ENCODE results near the gene COL23A1. TPM values are rescaled to one million over a fixed set of nuclear protein-coding genes. Genes with fewer than 3 reads are reported as not detected.

COL23A1 gene
- total and polyA plus RNA-seq, 8 donors: 0.52 to 9.5 (median 7.5) TPM

GRCh38 chr5:178218237-178218776 is 371.9 kb downstream of the COL23A1 start:
- Histone ChIP-seq H3K4me3 (no peak overlapping the region), H3K4me1 (peaks cover 0 to 55% of the 10 kb centered on the region in 2 donors), H3K9me3 (no peaks in the 10 kb centered on the region), H3K36me3 (peaks cover 0 to 92% of the 10 kb centered on the region in 2 donors), H3K27ac (no peak overlapping the region), H3K27me3 (no peaks in the 10 kb centered on the region)
- no peak for DNase-seq
- intact Hi-C loops (cut with DNase I): no loop called here
- ATAC-seq: no peak
- no peak for TF ChIP-seq CTCF (IDR thresholded peaks at IDR 0.05)

DNA sequence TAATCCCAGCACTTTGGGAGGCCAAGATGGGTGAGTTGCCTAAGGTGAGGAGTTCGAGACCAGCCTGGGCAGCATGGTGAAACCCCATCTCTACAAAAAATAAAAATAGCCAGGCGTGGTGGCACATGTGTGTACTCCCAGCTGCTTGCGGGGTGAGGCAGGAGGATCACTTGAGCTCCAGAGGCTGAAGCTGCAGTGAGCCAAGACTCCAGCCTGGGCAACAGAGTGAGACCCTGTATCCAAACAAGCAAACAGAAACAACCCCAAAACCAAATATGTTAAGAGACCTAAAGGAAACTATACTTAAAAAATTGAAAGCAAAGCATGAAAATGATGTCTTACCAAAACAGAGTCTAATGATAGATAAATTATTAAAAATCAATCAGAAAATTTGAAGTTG is 373.4 kb downstream of the COL23A1 start:
- Histone ChIP-seq H3K27ac (peak overlapping the region in 1 of 2 donors; percentile 75), H3K9me3 (no peaks in the 10 kb centered on the region), H3K27me3 (no peaks in the 10 kb centered on the region), H3K4me1 (peaks cover 0 to 50% of the 10 kb centered on the region in 2 donors), H3K4me3 (no peak overlapping the region), H3K36me3 (peaks cover 0 to 92% of the 10 kb centered on the region in 2 donors)
- intact Hi-C loops (cut with DNase I): no loop called here
- no peak for TF ChIP-seq CTCF (IDR thresholded peaks at IDR 0.05)
- DNase-seq (no peak), ATAC-seq (no peak)

GRCh38 chr5:178216088-178216534 is 374.1 kb downstream of the COL23A1 start:
- H3K27ac ChIP-seq: peak overlapping the region in 1 of 2 donors; percentile 75
- no peak overlapping the region for H3K4me3 ChIP-seq
- ATAC-seq (no peak), DNase-seq (no peak)
- H3K36me3 ChIP-seq: peaks cover 0 to 92% of the 10 kb centered on the region in 2 donors
- intact Hi-C loops (cut with DNase I): no loop called here
- no peak for TF ChIP-seq CTCF (IDR thresholded peaks at IDR 0.05)
- H3K9me3 ChIP-seq: no peaks in the 10 kb centered on the region
- H3K4me1 ChIP-seq: peaks cover 0 to 43% of the 10 kb centered on the region in 2 donors
- no peaks in the 10 kb centered on the region for H3K27me3 ChIP-seq

DNA sequence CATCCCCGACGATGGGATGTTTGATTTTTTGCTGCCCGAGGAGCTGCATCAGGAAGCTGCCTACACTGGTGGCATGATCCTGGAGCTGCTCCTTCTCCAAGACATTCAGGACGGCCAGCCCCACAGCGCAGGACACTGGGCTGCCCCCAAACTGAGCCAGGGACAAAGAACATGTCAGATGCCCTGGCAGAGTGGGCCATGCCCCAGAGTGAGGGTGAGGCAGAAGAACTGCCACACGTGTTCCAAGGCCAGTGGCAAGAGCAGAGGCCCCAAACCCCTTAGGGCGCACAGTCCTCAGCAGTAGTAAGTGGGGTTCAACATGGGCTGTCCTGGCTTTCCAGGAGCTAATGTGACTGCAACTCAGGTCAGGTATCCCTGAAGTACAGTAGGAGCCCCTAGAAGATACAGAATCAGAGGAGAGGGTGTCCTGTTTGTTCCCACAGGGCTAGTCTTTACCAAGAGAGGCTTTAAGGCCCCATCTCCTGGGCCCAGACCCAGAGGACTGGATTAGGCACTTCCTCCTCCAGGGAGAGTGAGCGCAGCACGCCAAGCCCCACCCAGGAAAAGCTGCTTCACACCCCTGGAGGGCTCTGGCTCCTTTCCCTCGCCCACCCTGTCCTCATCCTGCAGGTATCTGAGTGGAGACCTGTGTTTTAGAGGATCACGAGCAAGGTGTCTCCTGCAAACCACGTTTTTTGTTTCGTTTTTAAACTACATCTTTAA is 374.8 kb downstream of the COL23A1 start:
- H3K4me3 ChIP-seq: no peak overlapping the region
- intact Hi-C loops (cut with DNase I): no loop called here
- peaks cover 0 to 37% of the 10 kb centered on the region in 2 donors for H3K4me1 ChIP-seq
- no peaks in the 10 kb centered on the region for H3K27me3 ChIP-seq
- H3K9me3 ChIP-seq: no peaks in the 10 kb centered on the region
- no peak for ATAC-seq
- peak in 1 of 4 donors; percentile 67 for DNase-seq
- TF ChIP-seq CTCF (IDR thresholded peaks at IDR 0.05): no peak
- peak overlapping the region in 1 of 2 donors; percentile 75 for H3K27ac ChIP-seq
- H3K36me3 ChIP-seq: peaks cover 0 to 92% of the 10 kb centered on the region in 2 donors

DNA sequence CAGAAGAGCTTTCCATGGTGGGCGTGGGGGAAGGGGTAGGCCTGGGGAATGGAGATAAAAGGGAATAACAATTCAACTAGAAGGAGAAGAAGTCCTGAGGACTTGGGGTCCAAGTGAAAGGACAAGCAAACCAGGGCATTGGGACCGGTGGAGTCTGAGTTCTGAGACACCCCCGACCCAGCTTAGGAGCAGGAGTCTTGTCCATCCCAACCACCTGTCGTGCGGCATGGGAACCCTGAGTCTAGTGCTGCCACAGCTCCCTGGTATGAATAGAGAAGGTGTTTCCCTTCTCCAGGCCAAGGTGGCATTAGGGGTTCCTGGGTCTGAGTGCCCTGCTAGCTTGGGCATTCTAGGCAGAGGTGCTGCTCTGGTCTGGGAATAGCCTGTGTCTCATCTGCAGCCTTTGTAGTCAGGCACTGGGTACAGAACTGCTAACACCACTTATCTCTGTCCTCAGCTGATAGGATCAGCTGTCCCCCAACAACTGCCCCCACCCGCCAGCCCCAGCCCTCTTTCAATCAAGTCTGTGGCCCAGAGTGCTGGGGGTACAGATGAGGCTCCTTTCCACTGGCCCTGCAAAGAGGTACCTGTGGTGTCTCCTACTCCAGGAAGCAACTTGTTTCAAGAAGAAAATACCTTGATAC is 375.9 kb downstream of the COL23A1 start:
- DNase-seq: peak in 1 of 4 donors; percentile 14
- peaks cover 0 to 37% of the 10 kb centered on the region in 2 donors for H3K4me1 ChIP-seq
- peaks cover 0 to 92% of the 10 kb centered on the region in 2 donors for H3K36me3 ChIP-seq
- no peaks in the 10 kb centered on the region for H3K9me3 ChIP-seq
- H3K27me3 ChIP-seq: no peaks in the 10 kb centered on the region
- no peak for ATAC-seq
- H3K27ac ChIP-seq: peak overlapping the region in 1 of 2 donors; percentile 75
- H3K4me3 ChIP-seq: no peak overlapping the region
- intact Hi-C loops (cut with DNase I): no loop called here
- no peak for TF ChIP-seq CTCF (IDR thresholded peaks at IDR 0.05)
